PC-3 (cell line): ENCODE data around the gene MPIG6B. TPM values are rescaled to one million over a fixed set of nuclear protein-coding genes. Genes with fewer than 3 reads are reported as not detected.

ENCODE experiments used
- ATAC-seq: fragments of 200-7000 bp; cut with Tn5 transposase; 2 replicates; pipeline ENCODE4 v1.9.1; 2020; ENCODE audit warnings: mild to moderate bottlenecking, moderate library complexity
- BruUV-seq: library from RNA; stranded (reverse); fragments of 400-500 nt; replicated peaks from 2 replicates; lab custom pipeline; 2021; lab: Mats Ljungman, UMichigan
- CTCF ChIA-PET: fragments of 300-600 bp; sonication (Branson Sonifier 250); formaldehyde crosslinking; loops from one replicate; lab custom pipeline; 2022; ENCODE audit warnings: antibody characterized with exemption; lab: Charles Lee
- POLR2A ChIA-PET: fragments of 300-600 bp; sonication (Branson Sonifier 250); formaldehyde crosslinking; loops from one replicate; lab custom pipeline; 2022; ENCODE audit warnings: antibody characterized with exemption; ENCODE audit not compliant: unreplicated experiment; lab: Charles Lee
- DNase-seq: peaks from one replicate; pipeline ENCODE4 v3.0.0-alpha.2; 2015
- H2AFZ ChIP-seq: fragments of 300-600 bp; sonication (generic); 2 replicates; pipeline ENCODE4 v1.6.0; 2016; ENCODE audit warnings: antibody characterized with exemption, low read length
- H3F3A ChIP-seq: fragments of 300-600 bp; sonication (generic); one replicate; pipeline ENCODE4 v1.6.0; 2017; ENCODE audit warnings: antibody characterized with exemption, low read length, control low read depth, mild to moderate bottlenecking; ENCODE audit not compliant: unreplicated experiment
- H3K27ac ChIP-seq: fragments of 300-600 bp; sonication (generic); 2 replicates; pipeline ENCODE4 v1.5.1; 2016; ENCODE audit warnings: mild to moderate bottlenecking, low read length
- H3K27me3 ChIP-seq: fragments of 300-600 bp; sonication (generic); 2 replicates; pipeline ENCODE4 v1.6.1; 2016; ENCODE audit warnings: low read length, mixed read lengths
- H3K36me3 ChIP-seq: fragments of 300-600 bp; sonication (generic); 2 replicates; pipeline ENCODE4 v1.6.1; 2016; ENCODE audit warnings: low read depth, mixed run types, low read length, mixed read lengths
- H3K4me1 ChIP-seq: fragments of 300-600 bp; sonication (generic); 2 replicates; pipeline ENCODE4 v1.5.1; 2016; ENCODE audit warnings: low read length; ENCODE audit not compliant: insufficient read depth
- H3K4me2 ChIP-seq: fragments of 300-600 bp; sonication (generic); 2 replicates; pipeline ENCODE4 v1.6.0; 2016; ENCODE audit warnings: low read length
- H3K4me3 ChIP-seq: fragments of 300-600 bp; sonication (generic); 2 replicates; pipeline ENCODE4 v1.5.1; 2016; ENCODE audit warnings: mild to moderate bottlenecking, low read length, mixed read lengths
- H3K79me2 ChIP-seq: fragments of 300-600 bp; sonication (generic); 2 replicates; pipeline ENCODE4 v1.6.1; 2017; ENCODE audit warnings: low read length, mixed read lengths
- H3K9ac ChIP-seq: fragments of 300-600 bp; sonication (generic); 2 replicates; pipeline ENCODE4 v1.6.0; 2016; ENCODE audit warnings: mild to moderate bottlenecking, low read length
- H3K9me2 ChIP-seq: fragments of 300-600 bp; sonication (generic); replicated peaks from 2 replicates; pipeline ENCODE4 v1.6.1; 2016; ENCODE audit warnings: mixed run types, low read length, mixed read lengths
- H3K9me3 ChIP-seq: fragments of 300-600 bp; sonication (generic); 2 replicates; pipeline ENCODE4 v1.6.1; 2016; ENCODE audit warnings: low read length, mixed read lengths
- H4K20me1 ChIP-seq: fragments of 300-600 bp; sonication (generic); 2 replicates; pipeline ENCODE4 v1.6.1; 2016; ENCODE audit warnings: low read length, mixed read lengths
- CTCF ChIP-seq: fragments of 300-600 bp; sonication (generic); conservative IDR thresholded peaks from 2 replicates; pipeline ENCODE4 v1.5.1; 2017; ENCODE audit warnings: antibody characterized with exemption, low read depth, mild to moderate bottlenecking, low read length
- EZH2 ChIP-seq: fragments of 300-600 bp; sonication (generic); IDR thresholded peaks from one replicate; pipeline ENCODE4 v1.6.1; 2017; ENCODE audit warnings: antibody characterized with exemption, mild to moderate bottlenecking, low read length; ENCODE audit not compliant: unreplicated experiment
- EZH2phosphoT487 ChIP-seq: fragments of 300-600 bp; sonication (generic); IDR thresholded peaks from 2 replicates; pipeline ENCODE4 v1.6.1; 2018; ENCODE audit warnings: mild to moderate bottlenecking, antibody characterized with exemption, low read length, borderline replicate concordance
- intact Hi-C: fragments of 100-400 bp; cut with micrococcal nuclease; formaldehyde crosslinking; loops from 2 replicates; pipeline ENCODE4 v1.9.0; 2023
- total RNA-seq: library from RNA; depleted of rRNA; stranded (reverse); fragments of >200 nt; gene quantifications from 2 replicates; pipeline ENCODE4 v1.2.3, GENCODE V29; 2014

Gene MPIG6B
- total RNA-seq, 1 experiment from 2014 or later: not detected

- no peaks in the 10 kb centered on the region for H3K27me3 ChIP-seq
- peaks cover 16% of the 10 kb centered on the region for H3K36me3 ChIP-seq
- TSS peak; percentile 27 for BruUV-seq
- no peaks in the 10 kb centered on the region for H3F3A ChIP-seq
- H2AFZ ChIP-seq: peak overlapping the region; percentile 44
- ChIA-PET POLR2A (interaction anchor here (0.6 to 1.0 kb wide), 4 partner anchors 9 to 376 kb away, joined by 3 to 4 read pairs (median 3); no protein-coding TSS in a partner anchor), CTCF (interaction anchor here (0.6 to 1.2 kb wide), 4 partner anchors 22 to 93 kb away, joined by 3 to 6 read pairs (median 4); no protein-coding TSS in a partner anchor)
- no peaks in the 10 kb centered on the region for H3K9me3 ChIP-seq
- peak overlapping the region; percentile 40; the same call in 1 of the 2 replicates for H3K4me3 ChIP-seq
- no peaks in the 10 kb centered on the region for H3K9me2 ChIP-seq
- peaks cover 13% of the 10 kb centered on the region for H4K20me1 ChIP-seq
- peaks cover 54% of the 10 kb centered on the region for H3K4me1 ChIP-seq
- DNase-seq (peak; percentile 73), ATAC-seq (peak; percentile 7; the same call in 1 of the 2 replicates)
- peaks cover 49% of the 10 kb centered on the region for H3K79me2 ChIP-seq
- TF ChIP-seq CTCF: peak; percentile 31
- TF ChIP-seq EZH2phosphoT487: no peak
- H3K4me2 ChIP-seq: peak overlapping the region; percentile 85
- peak overlapping the region; percentile 87 for H3K27ac ChIP-seq
- H3K9ac ChIP-seq: peak overlapping the region; percentile 34
- intact Hi-C loops: loop anchor here (5.0 kb wide), 2 partner anchors 79 to 94 kb away; partner anchors contain the start of genes HSPA1A and HSPA1L
Observed at GRCh38 chr6:31737991-31738979, 15.1 kb downstream of the MPIG6B start.

GRCh38 chr6:31739639-31740396 lies 16.6 kb downstream of the MPIG6B start, which contains the start of gene MSH5:
Gene MSH5, plus strand, starts transcription at chr6:31740005. Its CDS starts 462 bp downstream, at chr6:31740467.
- Histone ChIP-seq H3K9me2 (no peaks in the 10 kb centered on the region), H3K9ac (peak within 1 kb of the TSS; percentile 95), H3K79me2 (peaks cover 34% of the 10 kb centered on the region), H2AFZ (peak within 1 kb of the TSS; percentile 93), H3K9me3 (no peaks in the 10 kb centered on the region), H3K4me1 (peaks cover 42% of the 10 kb centered on the region), H3K36me3 (peaks cover 5% of the 10 kb centered on the region; the same call in 1 of the 2 replicates), H4K20me1 (no peaks in the 10 kb centered on the region), H3F3A (no peaks in the 10 kb centered on the region), H3K4me3 (peak within 1 kb of the TSS; percentile 79), H3K27ac (peak within 1 kb of the TSS; percentile 87), H3K27me3 (no peaks in the 10 kb centered on the region), H3K4me2 (peak within 1 kb of the TSS; percentile 98)
- ATAC-seq (peak; percentile 77), DNase-seq (peak; percentile 99)
- POLR2A ChIA-PET: interaction anchor here (0.5 to 1.0 kb wide), 4 partner anchors 13 to 1577 kb away, joined by 3 to 4 read pairs (median 3); partner anchors contain the start of gene GPANK1
- intact Hi-C loops: loop anchor here (1.0 to 5.0 kb wide), 3 partner anchors 60 to 92 kb away; partner anchors contain the start of genes HSPA1A and HSPA1L
- TF ChIP-seq EZH2 (no peak), CTCF (no peak), EZH2phosphoT487 (no peak)
- TSS peak; percentile 62 for BruUV-seq
- CTCF ChIA-PET: interaction anchor here (0.6 to 1.0 kb wide), 3 partner anchors 13 to 419 kb away, joined by 3 to 4 read pairs (median 3); no protein-coding TSS in a partner anchor
